GM18951 (cell line): ENCODE data around the gene CNKSR1.

Experiments
- POLR2A ChIP-seq: IDR thresholded peaks from 4 replicates; pipeline ENCODE4 v1.6.1; 2011; ENCODE audit warnings: mild to moderate bottlenecking; ENCODE audit not compliant: insufficient read length, insufficient read depth; ENCODE audit errors: extremely low read depth
- in situ Hi-C: fragments of 300-500 bp; cut with MboI; formaldehyde crosslinking; loops from one replicate; pipeline ENCODE4 v1.12.0; 2022; ENCODE audit warnings: low sequenced_read_pairs, mixed read lengths, inconsistent platforms; ENCODE audit not compliant: unreplicated experiment

The CNKSR1 gene

DNA sequence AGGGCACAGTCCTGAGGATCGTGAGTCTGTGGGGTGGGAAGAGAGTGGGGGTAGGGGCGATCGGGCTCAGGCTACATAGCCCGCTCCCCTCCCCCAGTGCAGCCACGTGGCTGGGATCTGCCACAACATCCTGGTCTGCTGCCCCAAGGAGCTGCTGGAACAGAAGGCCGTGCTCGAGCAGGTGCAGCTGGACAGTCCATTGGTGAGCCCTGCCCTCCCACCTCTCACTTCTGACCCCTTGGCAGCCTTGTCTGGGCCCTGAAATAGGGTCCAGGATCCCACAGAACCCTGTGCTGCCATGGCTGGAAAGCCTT lies 5.0 kb downstream of the CNKSR1 start:
- no peak for TF ChIP-seq POLR2A
- in situ Hi-C loops = no loop called here

DNA sequence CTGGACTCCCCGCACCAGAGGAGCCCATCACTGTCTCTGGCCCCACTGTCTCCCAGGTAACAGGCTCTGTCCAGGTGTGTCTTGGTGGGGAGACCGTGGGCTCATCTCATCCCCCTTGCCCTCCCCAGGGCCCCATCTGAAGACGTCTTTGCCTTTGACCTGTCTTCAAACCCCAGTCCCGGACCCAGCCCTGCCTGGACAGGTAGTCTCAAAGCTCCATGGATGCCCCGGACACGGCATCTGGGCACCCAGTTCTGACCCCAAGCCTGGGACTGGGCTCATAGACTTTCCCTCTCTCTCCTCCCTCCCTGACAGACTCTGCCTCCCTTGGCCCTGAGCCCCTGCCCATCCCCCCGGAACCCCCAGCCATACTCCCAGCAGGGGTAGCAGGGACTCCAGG lies 6.8 kb downstream of the CNKSR1 start:
- in situ Hi-C loops = no loop called here
- no peak for TF ChIP-seq POLR2A

DNA sequence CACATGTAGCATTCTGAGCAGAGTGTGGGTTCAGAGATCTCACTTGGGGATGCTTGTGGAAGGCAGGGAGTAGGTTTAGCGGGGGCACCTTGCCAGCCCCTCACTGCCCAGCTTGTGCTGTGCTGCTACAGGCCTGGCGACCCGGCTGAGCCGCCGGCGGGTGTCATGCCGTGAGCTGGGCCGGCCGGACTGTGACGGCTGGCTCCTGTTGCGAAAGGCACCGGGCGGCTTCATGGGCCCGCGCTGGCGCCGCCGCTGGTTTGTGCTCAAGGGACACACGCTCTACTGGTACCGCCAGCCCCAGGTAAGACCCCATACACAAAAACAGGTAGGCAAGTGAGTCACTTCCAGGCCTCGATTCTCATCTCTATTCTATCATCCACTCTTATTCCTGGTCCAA lies 7.6 kb downstream of the CNKSR1 start:
- in situ Hi-C loops = no loop called here
- no peak for TF ChIP-seq POLR2A

DNA sequence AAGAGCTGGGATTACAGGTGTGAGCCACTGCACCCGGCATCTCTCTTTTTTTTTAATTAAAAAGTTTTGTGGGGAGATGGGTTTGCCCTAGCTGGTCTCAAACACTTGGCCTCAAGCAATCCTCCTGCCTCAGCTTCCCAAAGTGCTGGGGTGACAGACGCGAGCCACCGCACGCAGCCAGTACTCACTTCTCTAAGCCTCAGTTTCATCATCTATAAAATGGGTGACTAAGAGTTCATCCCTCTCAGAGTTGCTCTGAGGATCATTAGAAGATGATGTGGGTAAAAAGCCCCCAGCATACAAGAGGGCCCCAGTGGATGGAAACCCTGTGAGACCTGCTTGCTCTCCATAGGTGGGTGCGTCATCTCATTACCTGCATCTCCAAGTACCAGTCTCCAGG lies 10.6 kb downstream of the CNKSR1 start:
- in situ Hi-C loops = no loop called here
- TF ChIP-seq POLR2A = no peak

DNA sequence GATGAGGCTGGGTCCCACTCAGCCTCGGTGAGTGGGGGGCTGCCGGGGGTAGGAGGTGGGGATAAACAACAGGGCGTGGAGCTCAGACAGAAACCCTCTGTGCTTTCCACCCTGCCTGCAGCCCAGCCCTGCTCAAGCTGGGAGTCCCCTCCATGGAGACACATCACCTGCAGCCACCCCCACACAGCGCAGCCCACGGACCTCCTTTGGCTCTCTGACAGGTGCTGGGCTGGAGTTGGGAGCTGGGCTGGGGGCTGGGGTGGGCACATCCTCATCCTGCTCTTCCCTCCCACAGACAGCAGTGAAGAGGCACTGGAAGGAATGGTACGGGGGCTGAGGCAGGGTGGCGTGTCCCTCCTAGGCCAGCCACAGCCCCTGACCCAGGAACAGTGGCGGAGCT lies 11.2 kb downstream of the CNKSR1 start:
- in situ Hi-C loops = no loop called here

DNA sequence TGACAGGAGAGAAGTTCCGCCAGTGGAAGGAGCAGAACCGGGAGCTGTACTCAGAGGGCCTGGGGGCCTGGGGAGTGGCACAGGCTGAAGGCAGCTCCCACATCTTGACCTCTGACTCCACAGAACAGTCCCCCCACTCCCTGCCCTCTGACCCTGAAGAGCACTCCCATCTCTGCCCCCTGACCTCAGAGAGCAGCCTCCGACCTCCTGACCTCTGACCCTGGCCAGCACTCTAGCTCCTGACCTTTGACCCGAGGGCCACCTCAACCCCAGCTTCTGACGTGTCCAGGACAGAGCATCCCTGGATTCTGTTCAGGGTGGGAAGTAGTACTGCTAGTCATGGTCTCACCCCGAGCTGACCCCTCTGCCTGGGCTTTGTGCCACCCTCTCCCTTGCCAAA lies 12.0 kb downstream of the CNKSR1 start:
- in situ Hi-C loops = no loop called here
- no peak for TF ChIP-seq POLR2A

More for the DNA sequence above, 11.2 kb downstream of the CNKSR1 start:
- no peak for TF ChIP-seq POLR2A

DNA sequence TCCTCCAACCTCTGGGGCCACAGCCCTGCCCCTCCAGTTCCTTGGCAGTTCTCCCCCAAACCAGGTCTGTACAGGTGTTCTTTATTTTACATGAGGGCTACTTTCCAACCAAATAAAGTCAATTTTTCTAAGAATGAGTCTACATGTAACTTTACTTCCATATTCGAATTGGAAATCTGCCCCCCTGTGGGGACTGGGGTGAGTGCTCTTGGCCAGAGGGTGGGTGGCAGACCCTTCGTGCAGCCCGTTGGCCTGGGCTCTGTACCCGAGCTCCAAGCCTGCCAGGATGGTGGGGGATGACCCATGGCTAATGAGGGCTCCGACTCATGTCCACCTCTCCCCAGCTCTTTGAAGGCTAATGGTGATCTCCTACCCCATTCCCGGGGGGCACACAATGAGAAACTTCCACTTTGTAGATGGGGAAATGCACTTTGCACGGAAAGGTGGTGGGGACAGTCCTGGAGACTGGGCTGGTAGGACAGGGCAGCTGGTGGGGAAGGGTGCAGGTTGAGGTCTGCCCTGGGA lies 12.5 kb downstream of the CNKSR1 start:
- no peak for TF ChIP-seq POLR2A
- in situ Hi-C loops = no loop called here

DNA sequence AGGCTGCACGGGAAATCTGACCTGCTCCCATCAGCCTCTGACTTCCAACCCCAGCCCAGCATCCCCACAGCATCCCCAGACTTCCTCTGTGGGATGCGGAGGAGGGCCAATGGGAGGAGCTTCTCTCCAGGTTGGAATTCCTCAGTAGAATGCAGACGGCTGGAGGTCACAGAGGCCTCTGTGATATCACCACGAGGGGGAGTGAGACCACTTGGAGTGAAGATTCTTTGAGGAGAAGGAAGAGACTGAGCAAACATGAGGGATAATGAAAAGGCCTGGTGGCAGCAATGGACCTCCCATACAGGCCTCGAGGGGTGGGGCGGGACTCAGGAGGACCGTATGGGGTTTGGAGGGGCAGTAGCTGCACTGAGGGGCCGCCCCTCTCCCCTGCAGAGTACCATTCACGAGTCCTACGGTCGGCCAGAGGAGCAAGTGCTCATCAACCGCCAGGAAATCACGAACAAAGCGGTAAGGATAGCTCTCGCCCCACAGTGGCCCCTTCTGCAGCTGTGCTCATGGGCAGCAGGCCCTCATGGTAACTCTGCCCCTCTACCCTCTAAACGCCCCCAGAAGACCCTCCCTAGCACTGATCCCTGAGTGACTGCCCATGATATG lies 13.2 kb downstream of the CNKSR1 start, which contains the start of gene CATSPER4:
Gene CATSPER4, plus strand, starts transcription at position 230 of the 615 bp plus-strand sequence. Its CDS starts 26 bp downstream, at position 256.
- in situ Hi-C loops = no loop called here
- no peak for TF ChIP-seq POLR2A

DNA sequence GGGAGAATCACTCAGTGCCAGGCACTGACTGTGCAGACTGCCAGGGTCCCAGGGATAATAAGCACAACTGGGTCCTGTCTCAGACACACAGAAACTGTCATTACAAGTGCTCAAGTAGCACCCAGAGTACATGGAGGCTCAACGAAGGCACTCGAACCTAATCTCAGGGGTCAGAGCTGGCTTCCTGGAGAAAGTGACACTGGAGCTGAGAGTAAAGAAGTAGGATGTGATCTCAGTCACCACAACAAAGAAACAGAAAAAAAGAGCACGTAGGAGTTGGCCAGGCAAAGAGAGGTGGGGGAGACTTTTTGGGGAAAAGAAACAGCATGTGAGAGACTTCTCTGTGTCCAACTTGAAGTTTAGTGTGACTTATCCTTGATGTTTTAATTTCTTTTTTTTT lies 14.4 kb downstream of the CNKSR1 start:
- in situ Hi-C loops = no loop called here
- TF ChIP-seq POLR2A = no peak

DNA sequence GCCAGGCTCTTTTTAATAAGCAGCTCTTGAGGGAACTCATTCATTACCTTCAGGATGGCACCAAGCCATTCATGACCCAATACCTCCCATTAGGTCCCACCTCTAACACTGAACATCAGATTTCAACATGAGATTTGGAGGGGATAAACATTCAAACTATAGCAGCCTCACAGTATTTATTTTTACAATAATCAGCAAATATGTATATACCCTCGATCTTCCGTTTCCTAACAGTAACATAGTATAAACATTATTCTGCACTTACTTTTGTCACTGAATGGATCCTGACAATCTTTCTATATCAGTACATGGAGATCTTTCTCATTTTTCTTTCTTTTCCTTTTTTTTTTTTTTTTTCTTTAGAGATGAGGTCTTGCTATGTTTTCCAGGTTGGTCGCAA lies 18.5 kb downstream of the CNKSR1 start:
- TF ChIP-seq POLR2A = no peak
- in situ Hi-C loops = no loop called here

DNA sequence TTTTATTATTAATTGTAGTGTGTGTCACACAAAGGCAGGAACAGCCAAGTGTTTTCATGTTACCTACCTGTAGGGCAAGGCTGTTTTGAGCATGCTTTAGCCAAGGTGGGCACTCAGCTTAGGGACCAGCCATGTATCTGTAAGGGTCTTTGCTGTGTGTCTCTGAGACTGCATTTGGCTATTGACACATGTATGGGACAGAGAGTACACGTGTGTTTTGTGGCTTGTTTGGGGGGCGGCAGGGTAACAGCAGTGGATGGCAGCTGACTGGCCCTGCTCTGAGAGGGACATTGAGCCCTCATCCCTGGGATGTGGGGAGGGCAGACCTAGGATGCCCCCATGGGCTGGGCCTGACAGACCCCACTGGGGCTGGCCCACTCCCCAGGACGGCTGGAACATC lies 20.0 kb downstream of the CNKSR1 start:
- in situ Hi-C loops = no loop called here

DNA sequence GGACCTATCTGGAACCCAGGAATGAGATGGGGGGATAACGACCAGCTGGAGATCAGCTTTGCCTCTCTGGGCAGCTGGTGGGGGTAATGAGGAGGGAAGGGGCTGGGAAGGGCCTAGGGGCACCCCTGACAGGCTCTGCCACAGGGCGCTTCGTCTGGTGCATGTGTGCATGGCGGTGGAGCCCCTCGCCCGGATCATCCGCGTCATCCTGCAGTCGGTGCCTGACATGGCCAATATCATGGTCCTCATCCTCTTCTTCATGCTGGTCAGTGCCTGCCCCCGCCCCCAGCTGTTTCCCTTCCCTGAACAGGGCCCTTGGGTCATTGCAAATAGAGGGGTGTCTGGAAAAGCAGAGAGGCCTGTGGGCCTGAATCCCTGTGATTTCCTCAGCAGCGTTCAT lies 20.5 kb downstream of the CNKSR1 start:
- in situ Hi-C loops = no loop called here
- no peak for TF ChIP-seq POLR2A

More for the DNA sequence above, 20.0 kb downstream of the CNKSR1 start:
- no peak for TF ChIP-seq POLR2A

DNA sequence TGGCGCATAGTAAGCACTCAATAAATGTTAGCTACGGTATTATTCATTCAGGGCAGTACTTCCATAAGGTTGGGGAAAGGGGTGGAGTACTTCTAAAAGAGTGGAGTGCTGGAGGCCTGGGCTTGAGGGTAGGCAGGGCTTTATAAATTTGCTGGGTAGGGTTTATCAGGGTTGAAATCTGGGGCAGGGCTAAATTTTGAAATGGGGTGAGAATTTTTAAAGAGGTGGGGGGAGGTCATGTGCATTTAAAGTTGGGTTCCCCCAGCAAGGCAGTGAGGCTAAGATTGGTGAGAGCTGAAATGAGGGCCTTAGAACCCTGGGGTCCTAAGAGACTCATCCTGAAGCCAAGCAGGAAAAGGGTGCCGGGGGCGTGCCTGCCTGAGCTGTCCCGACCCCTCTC lies 23.1 kb downstream of the CNKSR1 start:
- TF ChIP-seq POLR2A = no peak
- in situ Hi-C loops = no loop called here

DNA sequence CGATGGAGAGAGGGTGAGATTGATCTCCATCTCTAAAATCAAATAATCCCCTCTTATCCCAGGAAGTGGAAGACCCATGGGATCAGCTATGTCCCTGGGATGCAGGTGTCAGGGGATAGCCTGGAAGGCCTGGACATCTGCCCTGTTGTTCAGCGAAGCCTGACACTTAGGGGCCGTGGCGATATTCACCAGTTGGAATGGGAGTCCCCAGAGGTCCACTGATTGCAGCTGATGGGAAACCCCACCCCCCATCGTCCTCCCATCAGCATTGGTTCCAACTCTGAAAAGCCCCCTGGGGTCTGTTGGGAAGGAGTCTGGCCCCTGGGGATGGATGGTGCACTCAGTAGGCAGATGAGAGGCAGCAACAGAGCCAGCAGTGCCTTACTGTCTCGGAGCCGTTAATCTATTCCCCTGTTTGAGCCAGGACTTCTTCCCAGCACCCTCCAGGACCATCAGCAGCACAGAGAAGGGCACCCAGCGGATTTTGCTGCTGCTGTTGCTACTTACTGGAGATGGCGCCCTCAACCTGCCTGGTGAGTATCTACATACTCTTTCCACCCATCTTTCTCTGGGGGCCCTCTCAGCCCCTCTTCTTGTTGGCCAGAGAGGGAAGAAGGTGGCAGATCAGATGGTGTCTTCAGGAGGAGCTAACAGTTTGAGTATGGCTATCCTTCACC lies 26.5 kb downstream of the CNKSR1 start:
- in situ Hi-C loops = no loop called here
- TF ChIP-seq POLR2A = no peak

DNA sequence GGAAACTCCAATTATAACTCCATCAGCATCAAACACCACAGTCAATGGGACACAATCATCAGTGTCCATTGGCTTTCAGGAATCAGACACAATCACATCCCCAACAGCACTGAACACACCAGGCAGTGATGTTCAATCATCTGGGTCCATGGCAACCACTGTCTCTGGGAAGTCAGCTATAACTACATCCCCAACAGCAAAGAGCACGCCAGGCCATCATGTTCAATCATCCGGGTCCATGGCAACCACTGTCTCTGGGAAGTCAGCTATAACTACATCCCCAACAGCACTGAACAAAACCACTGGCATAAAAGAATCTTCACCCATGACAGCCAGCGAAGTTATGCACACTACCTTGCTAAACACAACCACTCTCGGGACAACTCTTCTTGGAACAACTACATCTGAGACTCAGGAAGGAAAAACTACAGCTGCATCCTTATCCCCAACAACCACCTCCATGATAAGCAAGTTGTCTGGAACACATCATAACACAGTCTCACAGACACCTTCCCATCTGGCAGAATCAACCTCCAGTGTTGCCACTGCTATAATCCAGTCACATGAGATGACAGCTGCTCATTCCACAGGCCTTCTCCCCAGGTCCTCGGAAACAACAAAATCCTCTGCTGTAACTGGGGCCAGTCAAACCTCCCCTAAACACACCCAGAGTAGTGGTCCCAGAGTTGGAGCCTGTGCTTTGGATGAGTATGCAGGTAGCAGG lies 33.0 kb downstream of the CNKSR1 start:
- no peak for TF ChIP-seq POLR2A
- in situ Hi-C loops = no loop called here
